KBM-7 (cell line): ENCODE data around the gene SLC2A4.
"Not testable (repeated sequence)": the region's sequence is repeated elsewhere in the genome, so short reads cannot be mapped to it uniquely, and the experiment has no call there.

Experiments
- DNase-seq: peaks from one replicate; pipeline ENCODE4 v3.0.0-alpha.2; 2015
- in situ Hi-C: fragments of 300-500 bp; cut with MboI; formaldehyde crosslinking; loops from 2 replicates; pipeline ENCODE4 v1.14.3; 2020; ENCODE audit warnings: low sequenced_read_pairs, low pct_unique_long_range_greater_than_20kb, mixed read lengths

The SLC2A4 gene

DNA sequence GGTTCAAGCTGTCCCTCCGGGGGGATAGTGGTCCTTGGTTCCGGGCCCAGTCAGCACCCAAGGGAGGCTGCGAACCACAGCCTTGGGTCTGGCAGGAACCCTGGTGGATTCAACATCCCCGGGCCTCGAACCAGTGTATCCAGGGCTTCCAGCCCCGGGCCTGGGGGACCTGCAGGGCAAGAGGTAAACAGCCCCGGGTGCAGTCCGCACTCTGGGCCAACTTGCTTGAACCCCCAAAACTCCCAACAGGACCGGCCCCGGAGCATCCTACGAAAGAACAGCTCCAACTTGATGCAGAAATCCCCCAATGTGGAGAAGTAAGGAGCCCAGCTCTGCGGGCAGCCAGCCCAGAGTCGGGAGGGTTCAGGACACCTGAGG, 49.1 kb downstream of the SLC2A4 start:
- DNase-seq = no peak
- in situ Hi-C loops = loop anchor here (25.0 kb wide), 1 partner anchor 293 kb away; the partner anchor contains the start of genes SLC16A11 and SLC16A13

DNA sequence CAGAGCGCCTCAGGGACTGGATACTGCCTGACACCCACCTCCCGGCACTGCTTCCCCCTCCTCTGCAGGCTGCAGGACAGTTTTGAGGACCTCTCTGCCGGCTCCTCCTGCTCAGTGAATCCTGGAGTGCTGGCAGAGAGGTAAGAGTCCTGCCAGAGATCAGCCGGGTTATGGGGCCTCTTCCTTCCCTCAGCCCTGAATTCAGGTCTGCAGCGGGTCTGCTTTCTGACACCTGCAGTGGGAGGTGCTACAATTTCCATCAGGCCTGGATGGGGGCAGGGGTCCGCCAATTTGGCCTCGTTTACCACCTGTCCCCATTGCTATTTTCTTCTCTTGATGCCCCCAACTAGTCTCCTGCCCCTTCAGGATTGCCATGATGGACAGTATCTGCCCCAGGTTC, 50.6 kb downstream of the SLC2A4 start:
- DNase-seq = no peak
- in situ Hi-C loops = loop anchor here (25.0 kb wide), 1 partner anchor 295 kb away; the partner anchor contains the start of genes SLC16A11 and SLC16A13

DNA sequence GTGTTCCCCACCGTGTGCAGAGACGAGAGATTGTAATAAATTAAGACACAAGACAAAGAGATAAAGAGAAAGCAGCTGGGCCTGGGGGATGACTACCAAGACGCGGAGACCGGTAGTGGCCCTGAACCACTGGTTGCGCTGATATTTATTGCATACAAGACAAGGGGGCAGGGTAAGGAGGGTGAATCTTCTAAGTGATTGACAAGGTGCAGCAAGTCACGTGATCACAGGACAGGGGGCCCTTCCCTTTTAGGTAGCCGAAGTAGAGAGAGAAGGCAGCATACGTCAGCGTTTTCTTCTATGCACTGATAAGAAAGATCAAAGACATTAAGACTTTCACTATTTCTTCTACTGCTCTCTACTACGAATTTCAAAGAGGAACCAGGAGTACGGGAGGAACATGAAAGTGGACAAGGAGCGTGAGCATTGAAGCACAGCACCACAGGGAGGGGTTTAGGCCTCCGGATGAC, 51.1 kb downstream of the SLC2A4 start:
- not testable (repeated sequence) for DNase-seq
- in situ Hi-C loops = loop anchor here (25.0 kb wide), 1 partner anchor 295 kb away; the partner anchor contains the start of genes SLC16A11 and SLC16A13

DNA sequence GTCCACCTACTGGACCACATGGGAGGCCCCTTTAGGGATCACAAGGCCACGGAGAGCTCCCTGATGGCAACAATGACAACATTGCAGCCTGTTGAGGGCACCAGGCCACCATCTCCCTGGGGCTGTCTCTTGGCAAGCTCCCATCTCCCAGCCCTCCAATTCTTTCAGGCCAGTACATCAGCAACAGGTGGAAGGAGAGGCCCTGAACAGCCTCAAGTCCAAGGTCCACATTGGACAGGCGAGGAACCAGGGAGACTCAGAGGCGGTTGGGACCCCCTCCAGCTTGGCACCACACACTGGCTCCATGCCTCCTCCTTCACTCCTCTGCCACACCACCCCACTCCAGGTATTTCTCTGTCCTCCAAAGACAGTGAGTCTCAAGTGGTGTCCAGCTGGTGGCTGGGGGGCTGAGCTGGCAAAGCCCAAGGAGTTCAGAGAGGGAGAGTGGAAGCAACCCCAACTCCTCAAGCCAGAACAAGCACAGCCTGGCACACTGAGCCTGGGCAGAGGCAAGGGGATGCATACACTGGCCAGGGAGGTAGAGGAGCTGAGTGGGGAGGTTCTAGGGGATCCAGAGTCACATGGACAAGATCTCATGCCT, 53.5 kb downstream of the SLC2A4 start:
- in situ Hi-C loops = loop anchor here (25.0 kb wide), 1 partner anchor 298 kb away; the partner anchor contains the start of genes SLC16A11 and SLC16A13
- no peak for DNase-seq

DNA sequence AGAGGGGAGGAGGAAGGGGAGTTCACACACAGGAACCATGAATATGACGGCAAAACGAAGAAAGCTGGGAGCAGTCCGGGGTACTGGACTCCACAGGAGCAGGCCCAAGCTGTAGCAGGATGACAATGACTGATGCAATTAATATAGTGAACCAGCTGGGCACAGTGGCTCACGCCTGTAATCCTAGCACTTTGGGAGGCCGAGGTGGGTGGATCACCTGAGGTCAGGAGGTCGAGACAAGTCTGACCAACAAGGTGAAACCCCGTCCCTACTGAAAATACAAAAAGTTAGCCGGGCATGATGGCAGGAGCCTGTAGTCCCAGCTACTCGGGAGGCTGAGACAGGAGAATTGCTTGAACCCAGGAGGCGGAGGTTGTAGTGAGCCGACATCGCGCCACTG, 54.2 kb downstream of the SLC2A4 start:
- not testable (repeated sequence) for DNase-seq
- in situ Hi-C loops = loop anchor here (25.0 kb wide), 1 partner anchor 298 kb away; the partner anchor contains the start of genes SLC16A11 and SLC16A13

DNA sequence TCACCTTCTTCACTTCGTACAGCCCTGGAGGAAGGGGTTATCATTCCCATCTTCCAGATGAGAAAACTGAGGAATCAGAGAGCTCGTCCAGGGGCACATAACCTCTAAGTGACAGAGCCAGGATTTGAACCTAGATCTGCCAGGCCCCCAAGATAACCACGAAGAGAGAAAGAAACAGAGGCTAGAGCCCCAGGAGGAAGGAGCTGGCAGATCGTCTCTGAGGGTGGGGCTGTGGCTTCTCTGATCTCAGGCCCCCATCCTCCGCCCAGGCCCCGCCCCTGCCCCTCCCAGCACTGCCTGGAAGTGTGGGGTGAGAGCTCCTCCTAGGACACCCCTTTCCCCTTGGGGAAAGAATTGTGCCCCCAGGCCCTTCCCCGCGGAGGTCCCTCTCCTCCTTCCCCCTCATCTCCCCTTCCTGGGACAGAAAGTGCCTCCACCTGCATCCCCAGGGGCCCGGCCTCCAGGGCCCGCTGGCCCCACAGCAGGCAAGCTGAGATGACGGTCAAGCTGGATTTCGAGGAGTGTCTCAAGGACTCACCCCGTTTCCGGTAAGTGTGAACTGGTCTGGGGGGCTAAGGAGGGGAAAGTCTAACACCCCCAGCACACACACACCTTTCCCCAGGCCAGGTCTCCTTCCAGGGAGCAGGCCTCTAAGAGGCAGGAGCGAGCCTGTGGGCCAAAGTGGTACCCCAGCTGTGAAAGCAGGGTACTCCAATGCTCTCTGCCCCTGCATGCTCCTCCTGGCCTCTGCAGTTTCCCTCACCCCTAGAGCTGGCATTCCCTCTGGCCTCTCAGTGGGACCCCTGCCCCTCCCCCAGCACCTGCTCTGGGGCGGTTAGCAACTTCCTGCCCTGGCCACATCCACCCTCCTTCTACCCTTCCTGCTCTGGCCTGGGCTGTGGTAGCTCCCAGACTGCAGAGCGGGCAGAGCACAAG, 55.0 kb downstream of the SLC2A4 start, which contains the start of gene ACAP1:
ACAP1 (plus strand) TSS at position 290 of the 936 bp plus-strand sequence; CDS start at position 496, 206 bp downstream.
- in situ Hi-C loops = loop anchor here (25.0 kb wide), 1 partner anchor 299 kb away; the partner anchor contains the start of genes SLC16A11 and SLC16A13
- peak; percentile 69 for DNase-seq

DNA sequence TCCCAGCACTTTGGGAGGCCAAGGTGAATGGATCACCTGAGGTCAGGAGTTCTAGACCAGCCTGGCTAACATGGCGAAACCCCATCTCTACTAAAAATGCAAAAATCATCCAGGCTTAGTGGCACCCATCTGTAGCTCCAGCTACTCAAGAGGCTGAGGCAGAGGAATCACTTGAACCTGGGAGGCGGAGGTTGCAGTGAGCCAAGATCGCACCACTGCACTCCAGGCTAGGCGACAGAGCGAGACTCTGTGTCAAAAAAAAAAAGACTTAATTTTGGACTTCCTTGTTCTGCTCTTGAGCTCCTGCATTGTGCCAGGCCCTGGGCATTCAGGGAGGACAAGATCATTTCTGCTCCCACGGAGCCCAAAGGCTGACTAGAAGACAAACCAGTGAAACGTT, 56.1 kb downstream of the SLC2A4 start:
- in situ Hi-C loops = loop anchor here (25.0 kb wide), 1 partner anchor 300 kb away; the partner anchor contains the start of genes SLC16A11 and SLC16A13
- DNase-seq = peak; percentile 17
